HEK293 (cell line): ENCODE results near the gene LEMD1.

ENCODE experiments used
- FEZF1 ChIP-seq: fragments of 450-650 bp; formaldehyde crosslinking; IDR thresholded peaks from 2 replicates; pipeline ENCODE4 v1.5.1; 2016; ENCODE audit warnings: missing biosample characterization, missing genetic modification characterization
- IKZF3 ChIP-seq: fragments of 450-650 bp; IDR thresholded peaks from 2 replicates; pipeline ENCODE4 v1.5.0; 2018; ENCODE audit warnings: missing biosample characterization, mild to moderate bottlenecking, missing genetic modification characterization, moderate library complexity
- SCRT2 ChIP-seq: fragments of 450-650 bp; formaldehyde crosslinking; IDR thresholded peaks from 2 replicates; pipeline ENCODE4 v1.5.1; 2016; ENCODE audit warnings: missing biosample characterization, missing genetic modification characterization
- YY1 ChIP-seq: fragments of 450-650 bp; formaldehyde crosslinking; IDR thresholded peaks from 2 replicates; pipeline ENCODE4 v1.5.1; 2018; ENCODE audit warnings: missing biosample characterization, missing genetic modification characterization
- ZNF501 ChIP-seq: fragments of 450-650 bp; formaldehyde crosslinking; IDR thresholded peaks from 2 replicates; pipeline ENCODE4 v1.5.1; 2016; ENCODE audit warnings: missing biosample characterization, missing genetic modification characterization
- ZNF549 ChIP-seq: fragments of 450-650 bp; IDR thresholded peaks from 2 replicates; pipeline ENCODE4 v1.5.1; 2018; ENCODE audit warnings: missing biosample characterization, missing genetic modification characterization, mild to moderate bottlenecking, inconsistent platforms, moderate library complexity
- ZNF645 ChIP-seq: fragments of 450-650 bp; formaldehyde crosslinking; IDR thresholded peaks from 2 replicates; pipeline ENCODE4; 2016; ENCODE audit warnings: missing biosample characterization, missing genetic modification characterization
- ZSCAN30 ChIP-seq: fragments of 450-650 bp; IDR thresholded peaks from 2 replicates; pipeline ENCODE4 v1.5.1; 2018; ENCODE audit warnings: missing biosample characterization, mild to moderate bottlenecking, missing genetic modification characterization, moderate library complexity
- TF ChIP-seq, protein P1 (sequence below): fragments of 450-650 bp; formaldehyde crosslinking; IDR thresholded peaks from 2 replicates; pipeline ENCODE4 v1.5.1; 2016; ENCODE audit warnings: missing biosample characterization, missing genetic modification characterization
- TF ChIP-seq, protein P2 (sequence below): fragments of 450-650 bp; formaldehyde crosslinking; IDR thresholded peaks from 2 replicates; pipeline ENCODE4 v1.5.1; 2016; ENCODE audit warnings: missing biosample characterization, missing genetic modification characterization

- TF ChIP-seq, protein P1, sequence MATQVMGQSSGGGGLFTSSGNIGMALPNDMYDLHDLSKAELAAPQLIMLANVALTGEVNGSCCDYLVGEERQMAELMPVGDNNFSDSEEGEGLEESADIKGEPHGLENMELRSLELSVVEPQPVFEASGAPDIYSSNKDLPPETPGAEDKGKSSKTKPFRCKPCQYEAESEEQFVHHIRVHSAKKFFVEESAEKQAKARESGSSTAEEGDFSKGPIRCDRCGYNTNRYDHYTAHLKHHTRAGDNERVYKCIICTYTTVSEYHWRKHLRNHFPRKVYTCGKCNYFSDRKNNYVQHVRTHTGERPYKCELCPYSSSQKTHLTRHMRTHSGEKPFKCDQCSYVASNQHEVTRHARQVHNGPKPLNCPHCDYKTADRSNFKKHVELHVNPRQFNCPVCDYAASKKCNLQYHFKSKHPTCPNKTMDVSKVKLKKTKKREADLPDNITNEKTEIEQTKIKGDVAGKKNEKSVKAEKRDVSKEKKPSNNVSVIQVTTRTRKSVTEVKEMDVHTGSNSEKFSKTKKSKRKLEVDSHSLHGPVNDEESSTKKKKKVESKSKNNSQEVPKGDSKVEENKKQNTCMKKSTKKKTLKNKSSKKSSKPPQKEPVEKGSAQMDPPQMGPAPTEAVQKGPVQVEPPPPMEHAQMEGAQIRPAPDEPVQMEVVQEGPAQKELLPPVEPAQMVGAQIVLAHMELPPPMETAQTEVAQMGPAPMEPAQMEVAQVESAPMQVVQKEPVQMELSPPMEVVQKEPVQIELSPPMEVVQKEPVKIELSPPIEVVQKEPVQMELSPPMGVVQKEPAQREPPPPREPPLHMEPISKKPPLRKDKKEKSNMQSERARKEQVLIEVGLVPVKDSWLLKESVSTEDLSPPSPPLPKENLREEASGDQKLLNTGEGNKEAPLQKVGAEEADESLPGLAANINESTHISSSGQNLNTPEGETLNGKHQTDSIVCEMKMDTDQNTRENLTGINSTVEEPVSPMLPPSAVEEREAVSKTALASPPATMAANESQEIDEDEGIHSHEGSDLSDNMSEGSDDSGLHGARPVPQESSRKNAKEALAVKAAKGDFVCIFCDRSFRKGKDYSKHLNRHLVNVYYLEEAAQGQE (tag by site-specific recombination): no peak
- no peak for TF ChIP-seq ZSCAN30 (tag by site-specific recombination)
- TF ChIP-seq, protein P2, sequence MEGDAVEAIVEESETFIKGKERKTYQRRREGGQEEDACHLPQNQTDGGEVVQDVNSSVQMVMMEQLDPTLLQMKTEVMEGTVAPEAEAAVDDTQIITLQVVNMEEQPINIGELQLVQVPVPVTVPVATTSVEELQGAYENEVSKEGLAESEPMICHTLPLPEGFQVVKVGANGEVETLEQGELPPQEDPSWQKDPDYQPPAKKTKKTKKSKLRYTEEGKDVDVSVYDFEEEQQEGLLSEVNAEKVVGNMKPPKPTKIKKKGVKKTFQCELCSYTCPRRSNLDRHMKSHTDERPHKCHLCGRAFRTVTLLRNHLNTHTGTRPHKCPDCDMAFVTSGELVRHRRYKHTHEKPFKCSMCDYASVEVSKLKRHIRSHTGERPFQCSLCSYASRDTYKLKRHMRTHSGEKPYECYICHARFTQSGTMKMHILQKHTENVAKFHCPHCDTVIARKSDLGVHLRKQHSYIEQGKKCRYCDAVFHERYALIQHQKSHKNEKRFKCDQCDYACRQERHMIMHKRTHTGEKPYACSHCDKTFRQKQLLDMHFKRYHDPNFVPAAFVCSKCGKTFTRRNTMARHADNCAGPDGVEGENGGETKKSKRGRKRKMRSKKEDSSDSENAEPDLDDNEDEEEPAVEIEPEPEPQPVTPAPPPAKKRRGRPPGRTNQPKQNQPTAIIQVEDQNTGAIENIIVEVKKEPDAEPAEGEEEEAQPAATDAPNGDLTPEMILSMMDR (tag by site-specific recombination): no peak
- TF ChIP-seq ZNF645 (tag by site-specific recombination): no peak
- TF ChIP-seq SCRT2: no peak
- no peak for TF ChIP-seq IKZF3 (tag by site-specific recombination)
- no peak for TF ChIP-seq YY1 (tag by site-specific recombination)
- no peak for TF ChIP-seq FEZF1 (tag by site-specific recombination)
- TF ChIP-seq ZNF549 (tag by site-specific recombination): no peak
- no peak for TF ChIP-seq ZNF501 (tag by site-specific recombination)
Measured at GRCh38 chr1:205441716-205442050, 19.8 kb upstream of the LEMD1 start.
